HG03139 (cell line): ENCODE results near the gene GCAT.
"Not testable (repeated sequence)": the region's sequence is repeated elsewhere in the genome, so short reads cannot be mapped to it uniquely, and the experiment has no call there.

ENCODE experiments used
- ATAC-seq: cut with Tn5 transposase; IDR thresholded peaks from one replicate; pipeline ENCODE4 v1.9.1; 2021; ENCODE audit not compliant: unreplicated experiment

Gene GCAT

DNA sequence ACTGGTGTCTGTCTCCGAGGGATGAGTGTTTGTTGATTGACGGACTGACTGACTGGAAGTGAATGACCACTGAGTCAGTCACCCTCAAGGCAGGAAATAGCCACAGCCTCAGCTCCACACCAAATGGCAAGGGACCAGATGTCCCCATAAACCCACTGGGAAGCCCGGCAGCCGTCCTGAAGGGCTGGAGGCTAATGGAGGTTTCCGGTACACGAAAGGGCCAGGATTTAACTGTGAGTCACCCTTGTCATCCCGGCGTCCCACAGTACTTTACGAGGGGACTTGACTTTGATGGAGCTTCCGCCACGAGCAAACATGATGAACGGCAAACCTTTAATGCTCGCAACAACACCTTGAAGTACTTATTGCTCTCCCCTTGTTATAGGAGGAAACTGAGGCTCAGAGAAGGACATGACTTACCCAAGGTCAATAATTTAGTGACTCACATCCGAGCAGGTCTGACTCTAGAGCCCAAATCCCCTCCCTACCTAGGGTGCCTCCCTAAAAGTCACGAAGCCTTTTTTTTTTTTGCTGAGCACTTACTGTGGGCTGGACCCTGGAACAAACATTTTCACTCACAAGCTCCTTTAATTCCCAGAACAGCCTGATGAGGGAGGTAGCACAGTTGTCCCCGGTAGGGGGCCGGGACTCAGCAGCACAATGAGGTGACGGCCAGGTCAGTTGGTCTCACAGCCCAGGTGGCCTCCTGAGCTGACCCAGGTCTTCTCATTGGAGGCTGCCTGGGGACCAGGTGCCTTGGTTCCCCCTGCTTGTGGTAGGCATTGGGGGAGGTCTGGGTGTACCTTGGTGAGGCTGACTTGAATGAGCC is 25.2 kb upstream of the GCAT start:
- no peak for ATAC-seq

DNA sequence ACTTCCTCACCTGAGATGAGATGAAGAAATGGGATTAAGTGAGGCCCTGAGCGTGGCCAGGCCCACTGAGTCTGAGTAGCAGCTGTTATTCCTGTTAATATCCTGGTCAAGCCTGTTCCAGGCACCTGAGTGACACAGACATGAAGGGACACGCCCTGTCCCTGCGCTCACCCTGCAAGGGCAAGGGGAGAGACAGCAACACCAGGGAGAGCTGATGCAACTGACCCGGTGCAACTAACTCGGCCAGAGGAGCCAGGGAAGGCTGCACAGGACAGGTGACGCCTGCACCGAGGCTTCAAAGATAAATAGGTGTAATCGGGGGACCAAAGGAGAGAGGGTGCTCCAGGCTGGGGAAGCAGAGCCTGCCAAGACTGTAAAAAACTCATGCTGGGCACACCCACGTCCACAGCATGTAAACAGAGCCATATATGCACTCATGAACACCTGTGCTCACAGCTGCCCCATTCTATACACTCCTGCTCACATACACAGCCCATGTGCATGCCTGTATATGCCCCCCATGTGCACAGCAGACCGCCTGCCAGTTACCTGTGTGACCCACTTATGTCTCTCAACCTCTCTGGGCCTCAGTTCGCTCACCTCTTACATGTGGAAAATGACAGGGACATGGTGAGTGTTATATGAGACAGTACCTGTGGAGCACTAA is 22.8 kb upstream of the GCAT start:
- no peak for ATAC-seq

DNA sequence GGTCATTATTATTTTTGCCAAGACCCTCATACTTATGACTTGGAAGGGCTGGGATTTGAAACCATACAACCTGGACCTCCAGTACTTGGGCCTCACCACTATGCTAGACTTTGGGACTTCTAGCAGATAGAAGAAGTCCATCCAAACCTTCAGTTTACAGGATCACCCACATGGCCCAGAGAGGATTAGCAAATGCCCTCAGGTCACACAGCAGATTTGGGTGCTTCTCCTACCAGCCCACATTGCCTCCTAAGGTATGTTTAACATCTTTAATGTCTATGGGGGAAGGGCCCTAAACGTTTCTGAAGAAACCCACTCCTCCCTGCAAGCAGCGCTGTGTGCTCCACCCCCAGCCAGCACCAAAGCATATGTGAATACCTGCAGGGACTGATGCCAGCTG is 17.5 kb upstream of the GCAT start:
- no peak for ATAC-seq

DNA sequence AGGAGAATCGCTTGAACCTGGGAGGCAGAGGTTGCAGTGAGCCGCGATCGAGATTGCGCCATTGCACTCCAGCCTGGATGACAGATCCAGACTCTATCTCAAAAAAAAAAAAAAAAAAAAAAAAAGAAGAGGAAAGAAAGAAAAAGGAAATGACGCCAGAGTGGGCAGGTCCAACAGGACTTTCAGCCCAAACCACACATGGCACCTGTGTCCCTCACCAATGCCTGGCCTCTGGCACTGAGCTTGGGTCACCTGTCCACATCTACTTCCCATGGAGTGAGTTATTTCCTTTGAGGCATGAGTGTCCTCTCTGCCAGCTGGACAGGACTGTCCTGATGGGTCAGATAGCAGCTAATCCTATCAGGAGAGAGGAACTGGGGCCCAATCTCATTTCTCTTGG is 15.2 kb upstream of the GCAT start:
- no peak for ATAC-seq

DNA sequence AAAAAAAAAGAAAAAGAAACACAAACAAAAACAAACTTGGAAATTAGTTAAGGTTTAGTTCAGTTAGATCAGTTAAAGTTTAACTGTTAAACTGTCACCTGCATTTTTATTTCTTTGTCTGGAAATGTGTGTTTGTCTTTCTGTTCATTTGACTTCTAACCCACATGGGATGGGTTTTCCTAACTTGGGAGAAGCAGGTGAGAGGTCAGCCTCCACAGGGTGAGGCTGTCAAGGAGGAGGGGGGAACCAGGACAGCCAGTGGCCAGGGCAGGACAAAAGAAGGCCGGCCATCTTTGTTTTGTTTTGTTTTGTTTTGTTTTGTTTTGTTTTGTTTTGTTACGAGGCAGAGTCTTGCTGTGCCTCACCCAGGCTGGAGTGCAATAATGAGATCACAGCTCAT is 13.4 kb upstream of the GCAT start:
- no peak for ATAC-seq

DNA sequence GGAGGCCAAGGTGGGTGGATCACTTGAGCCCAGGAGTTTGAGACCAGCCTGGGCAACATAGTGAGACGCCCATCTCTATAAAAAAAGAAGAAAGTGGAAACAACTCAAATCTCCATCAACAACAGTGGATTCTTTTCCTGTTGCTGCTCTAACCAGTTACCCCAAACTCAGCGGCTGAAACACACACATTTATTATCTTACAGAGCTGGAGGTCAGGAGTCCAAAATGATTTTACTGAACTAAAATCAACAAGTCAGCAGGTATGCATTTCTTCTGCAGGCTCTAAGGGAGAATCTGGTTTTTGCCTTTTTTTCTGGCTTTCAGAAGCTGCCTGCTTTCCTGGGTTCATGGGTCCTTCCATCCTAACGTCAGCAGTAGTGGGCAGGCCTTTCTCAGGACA is 11.7 kb upstream of the GCAT start:
- no peak for ATAC-seq

DNA sequence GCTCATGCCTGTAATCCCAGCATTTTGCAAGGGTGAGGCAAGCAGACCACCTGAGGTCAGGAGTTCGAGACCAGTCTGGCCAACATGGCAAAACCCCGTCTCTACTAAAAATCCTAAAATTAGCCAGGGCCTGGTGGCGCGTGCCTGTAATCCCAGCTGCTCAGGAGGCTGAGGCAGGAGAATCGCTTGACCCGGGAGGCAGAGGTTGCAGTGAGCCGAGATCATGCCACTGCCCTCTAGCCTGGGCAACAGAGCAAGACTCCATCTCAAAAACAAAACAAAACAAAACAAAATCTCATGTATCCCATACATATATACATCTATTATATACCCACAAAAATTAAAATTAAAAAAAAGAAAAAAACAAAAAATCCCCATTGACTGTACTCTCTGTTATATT is 10.5 kb upstream of the GCAT start:
- not testable (repeated sequence) for ATAC-seq

DNA sequence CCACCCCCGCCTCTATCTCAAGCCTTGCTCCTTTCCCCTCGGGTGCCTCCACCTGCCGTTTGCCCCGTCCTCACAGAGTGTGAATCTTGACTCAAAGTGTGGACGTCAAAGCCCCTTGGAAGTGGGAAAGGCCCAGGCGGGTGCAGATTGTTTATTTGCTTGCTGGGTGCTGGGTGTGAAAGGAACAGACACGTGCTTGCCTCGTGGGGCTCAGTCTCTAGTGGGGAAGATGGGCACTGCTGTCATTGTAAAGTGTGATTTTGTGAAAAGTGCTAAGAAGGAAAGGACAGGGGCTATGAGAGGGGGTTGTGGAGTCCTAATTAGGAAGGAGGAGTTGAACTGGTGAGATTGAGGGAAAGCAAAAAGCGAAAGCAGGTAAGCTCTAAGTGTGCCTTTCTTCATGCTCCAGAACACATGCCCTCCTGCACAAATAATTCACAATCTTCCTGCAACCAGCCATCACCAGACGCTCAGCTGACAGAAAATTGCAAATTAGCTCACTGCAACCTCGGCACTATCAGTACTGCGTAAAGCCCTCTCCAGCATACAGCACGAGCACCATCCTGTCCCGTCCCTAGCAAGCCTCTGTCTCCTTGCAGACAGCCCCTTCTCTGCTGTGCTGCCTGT is 9.7 kb upstream of the GCAT start:
- no peak for ATAC-seq

DNA sequence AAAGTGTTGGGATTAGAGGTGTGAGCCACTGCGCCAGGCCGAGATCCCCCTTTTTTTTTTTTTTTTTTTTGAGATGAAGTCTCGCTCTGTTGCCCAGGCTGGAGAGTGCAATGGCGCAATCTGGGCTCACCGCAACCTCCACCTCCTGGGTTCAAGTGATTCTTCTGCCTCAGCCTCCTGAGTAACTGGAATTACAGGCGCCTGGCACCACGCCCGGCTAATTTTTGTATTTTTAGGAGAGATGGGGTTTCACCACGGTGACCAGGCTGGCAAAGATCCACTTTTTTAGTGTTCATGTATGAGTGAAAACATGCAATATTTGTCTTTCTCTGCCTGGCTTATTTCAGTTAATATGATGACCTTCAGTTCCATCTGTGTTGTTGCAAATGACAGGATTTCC is 7.8 kb upstream of the GCAT start:
- not testable (repeated sequence) for ATAC-seq

DNA sequence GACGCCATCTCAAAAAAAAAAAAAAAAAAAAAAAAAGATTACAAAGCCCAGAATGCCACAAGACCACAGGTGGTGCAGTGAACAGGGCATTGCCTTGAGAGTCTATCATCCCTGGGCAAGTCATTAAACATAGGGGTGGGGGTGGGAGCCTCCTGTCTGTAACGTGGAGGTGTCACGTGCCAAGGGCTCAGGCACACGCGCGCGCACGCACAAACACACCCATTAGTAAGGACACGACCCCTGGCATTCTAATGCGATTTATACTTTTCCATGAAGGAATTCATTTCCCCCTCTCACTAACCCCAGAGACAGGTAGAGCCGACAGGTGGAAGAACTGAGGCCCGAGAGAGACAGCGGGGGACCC is 5.8 kb upstream of the GCAT start:
- no peak for ATAC-seq

DNA sequence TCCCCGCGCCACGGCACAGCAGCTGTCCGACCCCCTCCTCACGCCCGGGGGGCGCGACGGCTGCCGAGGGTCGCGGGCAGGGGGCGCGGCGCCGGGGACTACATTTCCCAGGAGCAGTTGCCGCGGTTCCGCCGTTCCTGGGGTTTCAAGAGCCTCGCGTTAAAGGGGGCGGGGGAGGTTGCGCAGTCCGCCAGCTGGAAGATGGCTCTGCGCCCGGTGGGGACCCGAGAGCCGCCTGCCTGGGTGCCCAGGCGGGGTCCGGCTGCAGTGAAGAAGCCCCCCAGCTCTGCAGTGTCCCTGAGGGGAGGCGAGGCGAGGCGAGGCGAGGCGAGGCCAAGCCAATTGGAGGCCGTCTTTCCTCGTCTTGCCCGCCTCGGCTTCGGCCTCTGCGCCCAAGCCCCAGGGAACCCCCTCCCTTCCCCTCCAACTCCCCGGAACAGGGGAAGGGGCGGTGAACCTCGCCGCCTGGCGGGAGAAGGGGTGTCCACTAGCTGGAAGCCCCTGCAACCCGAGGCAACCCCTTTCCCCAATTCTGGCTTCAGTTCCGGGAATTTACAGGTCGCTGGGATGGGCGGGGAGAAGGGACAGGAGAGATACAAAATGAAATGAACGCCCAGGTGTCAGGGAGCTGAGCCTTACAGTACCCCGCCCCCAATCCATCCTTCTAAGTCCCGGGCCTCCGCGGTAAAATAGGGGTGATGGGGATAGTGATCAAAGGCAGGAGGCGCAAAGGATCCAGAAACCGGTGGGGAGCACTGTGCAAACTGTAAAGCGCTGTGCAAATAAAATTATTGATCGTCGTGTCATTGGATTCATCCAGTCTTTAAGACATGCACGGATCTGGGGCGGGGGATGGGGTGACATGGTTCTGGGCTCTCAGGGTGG is 5.2 kb upstream of the GCAT start:
- no peak for ATAC-seq

DNA sequence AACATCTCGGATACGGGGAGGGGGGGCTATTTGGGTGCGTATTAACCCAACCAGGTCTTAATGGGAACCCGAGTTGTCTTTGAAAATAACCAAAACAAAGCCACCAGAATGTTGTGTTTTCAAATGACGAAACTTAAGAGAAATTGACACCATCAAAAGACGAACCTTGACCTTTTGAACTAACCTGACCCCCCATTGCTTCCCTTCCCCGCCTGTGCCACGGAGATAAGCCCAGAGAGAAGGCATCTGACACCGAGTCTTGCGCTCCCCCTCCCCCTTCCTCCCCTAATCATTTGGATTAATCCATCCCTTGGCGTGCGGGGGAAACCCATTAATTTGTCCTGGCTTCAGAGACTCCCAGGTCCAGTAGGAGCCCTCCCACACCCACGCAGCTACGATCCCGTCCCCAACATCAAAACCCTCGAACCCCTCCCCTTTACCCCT is 4.5 kb upstream of the GCAT start:
- ATAC-seq = no peak

DNA sequence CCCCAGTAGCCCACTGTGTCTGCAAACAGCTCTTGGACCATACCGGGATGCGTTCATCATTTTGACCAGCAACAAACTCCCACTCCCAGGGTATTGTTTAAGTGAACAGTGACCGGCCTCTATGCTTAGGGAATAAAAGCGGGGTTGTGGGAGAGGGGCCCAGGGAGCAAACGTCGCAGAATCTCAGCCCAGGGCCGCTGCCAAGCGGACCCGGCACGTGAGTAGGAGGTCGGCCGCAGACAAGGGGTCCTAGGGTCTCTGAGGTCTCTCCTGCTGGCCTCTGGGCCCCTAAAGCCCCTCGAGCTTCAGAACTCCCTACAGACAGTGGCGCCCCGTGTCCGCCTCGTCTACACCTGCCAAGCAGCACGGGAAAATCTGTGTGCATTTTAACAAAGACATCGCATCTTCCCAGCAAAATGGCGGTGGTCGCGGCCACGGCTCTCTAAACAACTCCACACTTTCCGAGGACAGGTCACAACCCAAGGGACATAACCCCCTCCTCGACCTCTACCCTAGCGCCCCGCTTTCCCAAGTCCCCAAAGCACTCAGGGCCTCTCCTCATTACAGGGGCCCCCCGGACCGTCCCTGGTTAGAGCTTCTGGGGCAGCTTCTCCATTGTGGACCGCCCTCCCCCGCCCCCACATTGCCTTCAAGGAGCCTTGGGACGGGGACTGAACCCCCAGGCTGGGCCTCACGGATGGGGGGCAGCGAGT is 3.9 kb upstream of the GCAT start:
- no peak for ATAC-seq

DNA sequence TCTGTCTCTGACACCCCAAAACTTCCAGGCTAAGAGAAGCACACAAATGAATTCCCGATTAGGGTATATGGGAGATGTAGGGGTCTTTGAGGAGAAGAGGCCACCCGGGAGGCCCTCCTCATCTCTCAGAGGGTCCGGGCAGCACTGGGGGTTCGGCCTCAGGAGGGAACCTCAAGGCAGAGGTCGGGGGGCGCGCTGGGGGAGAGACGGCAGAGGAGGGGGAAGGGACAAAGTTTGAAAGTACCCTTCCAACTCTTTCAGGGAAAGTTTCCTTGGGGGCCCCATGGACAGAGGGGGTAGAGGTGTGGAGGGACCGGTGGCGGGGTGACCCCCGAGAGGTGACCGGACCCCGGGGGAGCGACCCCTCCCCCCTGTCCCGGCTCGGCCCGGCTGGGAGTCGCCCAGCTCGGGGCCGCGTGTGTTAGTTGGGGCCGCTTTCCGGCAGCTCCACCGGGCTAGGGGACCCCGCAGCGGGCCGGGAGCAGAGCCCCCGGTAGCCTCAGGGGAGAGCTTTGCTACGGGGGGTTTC is 3.3 kb upstream of the GCAT start:
- no peak for ATAC-seq

DNA sequence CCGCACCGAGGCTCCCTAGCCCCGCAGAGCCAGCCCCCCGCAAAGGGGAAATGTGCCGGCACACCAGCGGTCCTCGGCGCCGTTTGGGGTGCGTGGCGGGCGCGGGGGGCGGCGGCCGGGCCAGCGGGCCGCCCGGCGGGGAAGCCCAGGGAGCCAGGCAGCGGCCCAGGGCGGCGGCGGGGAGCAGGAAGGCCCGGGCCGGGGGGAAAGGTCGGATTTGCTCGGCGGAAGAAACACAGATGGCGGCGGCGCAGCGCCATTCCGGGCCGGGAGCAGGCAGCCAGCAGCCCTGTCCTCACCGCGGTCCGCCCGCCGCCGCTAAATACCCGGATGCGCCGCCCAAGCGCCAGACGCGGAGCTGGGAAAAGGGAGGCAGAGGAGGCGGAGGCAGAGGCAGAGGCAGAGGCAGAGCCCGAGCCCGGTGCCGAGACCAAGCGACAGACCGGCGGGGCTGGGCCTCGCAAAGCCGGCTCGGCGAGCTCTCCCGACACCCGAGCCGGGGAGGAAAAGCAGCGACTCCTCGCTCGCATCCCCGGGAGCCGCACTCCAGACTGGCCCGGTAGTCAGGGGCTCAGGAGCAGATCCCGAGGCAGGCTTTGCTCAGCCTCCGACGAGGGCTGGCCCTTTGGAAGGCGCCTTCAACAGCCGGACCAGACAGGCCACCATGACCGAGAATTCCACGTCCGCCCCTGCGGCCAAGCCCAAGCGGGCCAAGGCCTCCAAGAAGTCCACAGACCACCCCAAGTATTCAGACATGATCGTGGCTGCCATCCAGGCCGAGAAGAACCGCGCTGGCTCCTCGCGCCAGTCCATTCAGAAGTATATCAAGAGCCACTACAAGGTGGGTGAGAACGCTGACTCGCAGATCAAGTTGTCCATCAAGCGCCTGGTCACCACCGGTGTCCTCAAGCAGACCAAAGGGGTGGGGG is 2.6 kb upstream of the GCAT start:
- no peak for ATAC-seq

DNA sequence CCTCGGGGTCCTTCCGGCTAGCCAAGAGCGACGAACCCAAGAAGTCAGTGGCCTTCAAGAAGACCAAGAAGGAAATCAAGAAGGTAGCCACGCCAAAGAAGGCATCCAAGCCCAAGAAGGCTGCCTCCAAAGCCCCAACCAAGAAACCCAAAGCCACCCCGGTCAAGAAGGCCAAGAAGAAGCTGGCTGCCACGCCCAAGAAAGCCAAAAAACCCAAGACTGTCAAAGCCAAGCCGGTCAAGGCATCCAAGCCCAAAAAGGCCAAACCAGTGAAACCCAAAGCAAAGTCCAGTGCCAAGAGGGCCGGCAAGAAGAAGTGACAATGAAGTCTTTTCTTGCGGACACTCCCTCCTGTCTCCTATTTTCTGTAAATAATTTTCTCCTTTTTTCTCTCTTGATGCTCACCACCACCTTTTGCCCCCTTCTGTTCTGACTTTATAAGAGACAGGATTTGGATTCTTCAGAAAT is 1.9 kb upstream of the GCAT start:
- ATAC-seq = no peak

DNA sequence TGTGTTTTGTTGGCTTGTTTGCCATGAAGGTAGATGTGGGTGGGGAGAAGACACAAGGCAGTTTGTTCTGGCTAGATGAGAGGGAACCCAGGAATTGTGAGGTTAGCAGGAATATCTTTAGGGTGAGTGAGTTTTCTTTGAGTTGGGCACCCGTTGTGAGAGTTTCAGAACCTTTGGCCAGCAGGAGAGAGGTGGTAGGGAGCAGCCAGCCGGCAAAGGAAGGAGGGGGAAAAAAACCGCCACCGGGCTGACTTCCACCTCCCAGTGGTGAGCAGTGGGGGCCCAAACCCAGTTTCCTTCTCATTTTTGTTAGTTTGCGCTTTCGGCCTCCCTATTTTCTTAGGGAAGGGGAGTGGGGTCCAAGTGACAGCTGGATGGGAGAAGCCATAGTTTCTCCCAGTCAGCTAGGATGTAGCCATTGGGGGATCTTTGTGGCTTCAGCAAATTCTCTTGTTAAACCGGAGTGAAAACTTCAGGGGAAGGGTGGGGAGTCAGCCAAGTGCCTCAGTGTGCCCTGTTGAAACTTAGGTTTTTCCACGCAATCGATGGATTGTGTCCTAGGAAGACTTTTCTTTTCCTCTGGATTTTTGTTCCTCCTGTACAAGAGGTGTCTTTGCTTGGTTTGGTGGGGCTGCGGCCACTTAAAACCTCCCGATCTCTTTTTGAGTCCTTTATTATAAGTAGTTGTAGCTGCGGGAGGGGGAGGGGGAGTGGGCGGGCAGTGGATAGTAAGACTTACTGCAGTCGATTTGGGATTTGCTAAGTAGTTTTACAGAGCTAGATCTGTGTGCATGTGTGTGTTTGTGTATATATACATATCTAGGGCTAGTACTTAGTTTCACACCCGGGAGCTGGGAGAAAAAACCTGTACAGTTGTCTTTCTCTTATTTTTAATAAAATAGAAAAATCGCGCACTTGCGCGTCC is 1.1 kb upstream of the GCAT start:
- no peak for ATAC-seq

DNA sequence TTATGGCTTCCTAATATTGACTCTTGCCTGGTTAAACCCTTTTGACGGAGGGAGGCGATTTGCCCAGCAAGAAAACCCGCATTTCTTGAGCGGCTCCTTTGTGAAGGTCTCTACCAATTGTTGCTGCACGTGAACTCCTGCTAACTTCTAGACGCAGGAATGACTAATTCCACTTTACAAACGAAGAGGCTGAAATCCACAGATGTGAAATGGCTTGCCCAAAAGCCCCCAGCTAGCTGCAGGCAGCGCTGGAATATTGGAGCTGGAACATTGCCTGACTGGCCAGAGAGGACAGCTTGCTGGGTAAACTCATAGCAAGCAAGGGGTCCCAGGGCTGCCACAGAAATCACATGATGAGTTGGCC is 542 bp downstream of the GCAT start:
- no peak for ATAC-seq
